Measurements from ENCODE around the gene PPP2R3A.

Gene PPP2R3A

DNA sequence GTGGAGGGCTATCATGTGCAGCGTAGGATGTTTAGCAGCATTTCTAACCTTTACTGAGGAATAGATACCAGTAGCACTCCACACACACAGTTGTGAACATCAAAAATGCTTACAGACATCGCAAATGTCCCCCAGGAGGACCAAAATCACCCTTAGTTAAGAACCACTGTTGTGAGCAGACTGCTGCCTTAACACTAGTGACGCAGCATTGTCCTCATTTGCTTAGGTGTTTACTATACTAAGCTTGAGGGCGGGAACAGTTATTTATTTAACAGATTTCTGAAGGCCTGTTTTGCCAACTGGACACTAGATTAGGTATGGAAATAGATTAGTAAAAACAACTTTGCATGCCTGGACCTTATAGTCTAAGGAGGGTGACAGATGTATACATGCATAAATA, 2.3 kb downstream of the PPP2R3A start:
- no peak for DNase-seq (ENCODE audit: low read depth in 2 of 2)

DNA sequence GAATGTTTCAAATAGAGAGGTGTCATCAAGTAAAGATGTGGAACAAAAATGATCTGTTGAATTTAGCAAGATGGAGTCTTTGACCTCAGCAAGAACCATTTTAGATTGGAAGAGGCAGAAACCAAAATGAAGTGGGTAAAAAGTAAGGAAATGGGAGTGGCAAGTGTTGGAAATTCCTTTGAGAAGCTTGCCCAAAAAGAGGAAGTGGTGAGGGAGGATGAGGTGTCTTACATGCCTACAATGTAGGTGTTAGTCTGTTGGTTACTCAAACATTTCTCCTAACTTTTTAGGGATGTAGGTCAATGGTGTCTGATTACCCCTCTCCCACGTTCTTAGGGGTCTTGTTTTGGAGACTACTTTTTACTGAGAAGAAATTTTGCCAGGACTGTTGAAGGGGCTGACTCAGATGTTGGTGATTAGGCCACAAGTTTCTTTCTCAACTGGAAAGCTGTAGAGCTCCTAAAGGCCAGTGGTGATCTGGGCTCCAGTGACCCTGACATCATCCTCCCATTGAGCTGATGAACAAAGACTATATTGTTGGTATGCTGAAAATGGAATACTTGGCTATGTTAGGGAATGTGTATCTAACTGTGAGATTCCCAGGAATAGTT, 5.1 kb downstream of the PPP2R3A start:
- DNase-seq (ENCODE audit: low read depth in 2 of 2): no peak

DNA sequence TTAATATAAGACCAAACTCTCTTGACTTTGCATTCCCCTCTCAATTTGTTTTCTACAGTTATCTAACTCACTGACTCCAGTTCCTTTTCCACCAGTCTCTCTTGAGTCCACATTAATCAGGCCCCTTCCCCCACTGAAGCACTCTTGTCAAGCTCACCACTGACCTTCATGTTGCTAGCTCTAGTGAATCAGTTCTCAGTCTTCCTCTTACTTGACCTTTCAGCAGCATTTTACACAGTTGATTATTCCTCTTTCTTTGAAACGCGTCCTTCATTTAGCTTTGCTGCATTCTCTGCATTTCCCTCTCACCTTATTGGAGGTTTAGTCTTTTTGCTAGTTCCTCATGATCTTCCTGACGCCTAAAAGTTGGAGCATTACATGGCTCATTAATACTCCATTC, 8.3 kb downstream of the PPP2R3A start:
- DNase-seq (ENCODE audit: low read depth in 2 of 2): no peak

DNA sequence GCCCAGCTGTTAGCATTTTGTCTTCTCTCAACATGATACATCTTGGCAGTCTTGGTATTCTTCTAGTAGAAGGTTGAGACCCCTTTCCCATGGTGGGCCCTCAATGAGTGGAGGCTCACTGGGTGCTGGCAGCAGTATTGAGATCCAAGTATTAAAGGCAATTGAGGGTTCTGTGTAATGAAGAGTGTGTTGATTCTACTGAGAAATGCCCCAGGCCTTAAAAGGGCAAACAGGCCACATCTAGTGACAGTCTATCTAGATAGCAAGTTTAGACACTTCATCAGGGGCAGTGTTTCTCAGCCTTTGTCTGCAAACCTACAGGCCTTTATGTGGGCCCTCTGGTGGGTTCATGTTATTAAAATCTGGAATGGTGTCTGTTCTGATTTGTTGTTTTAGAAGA, 9.5 kb downstream of the PPP2R3A start:
- DNase-seq (ENCODE audit: low read depth in 2 of 2): no peak

DNA sequence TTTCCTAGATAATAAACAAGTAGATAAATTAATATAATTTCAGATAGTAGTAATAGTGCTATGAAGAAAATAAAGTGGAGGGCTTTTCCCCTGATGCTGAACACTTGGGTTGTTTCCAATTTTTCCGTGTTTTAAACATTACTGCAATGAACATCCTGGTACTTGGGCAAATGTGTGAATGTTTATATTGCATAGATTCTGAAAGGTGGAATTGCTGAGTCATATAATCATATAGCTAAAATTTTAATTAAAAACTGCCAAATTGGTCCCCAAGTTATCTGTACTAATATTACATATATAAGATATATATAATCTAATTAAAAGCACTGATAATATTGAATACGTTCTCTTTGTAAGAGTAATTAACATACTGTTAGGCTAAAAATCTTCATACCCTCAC, 10.0 kb downstream of the PPP2R3A start:
- no peak for DNase-seq (ENCODE audit: low read depth in 2 of 2)

DNA sequence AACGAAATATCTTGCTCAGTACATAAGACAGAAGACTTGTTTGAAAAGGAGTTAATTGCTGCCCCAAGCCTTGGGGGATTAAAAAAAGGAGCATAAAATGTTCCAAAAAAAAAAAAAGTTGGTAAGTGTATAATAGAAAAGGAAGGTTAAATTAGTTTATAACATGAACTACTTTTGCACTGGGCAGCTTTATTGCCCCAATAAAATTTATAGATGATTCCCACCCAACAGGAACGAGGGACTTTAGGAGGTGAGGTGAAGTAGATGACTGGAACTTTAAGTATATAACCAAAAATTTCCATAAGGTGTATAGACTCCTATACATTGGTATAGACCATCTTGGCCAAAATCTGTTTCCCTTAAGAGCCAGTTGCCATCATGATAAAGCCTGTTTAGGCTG, 14.8 kb downstream of the PPP2R3A start:
- DNase-seq (ENCODE audit: low read depth in 2 of 2): no peak

DNA sequence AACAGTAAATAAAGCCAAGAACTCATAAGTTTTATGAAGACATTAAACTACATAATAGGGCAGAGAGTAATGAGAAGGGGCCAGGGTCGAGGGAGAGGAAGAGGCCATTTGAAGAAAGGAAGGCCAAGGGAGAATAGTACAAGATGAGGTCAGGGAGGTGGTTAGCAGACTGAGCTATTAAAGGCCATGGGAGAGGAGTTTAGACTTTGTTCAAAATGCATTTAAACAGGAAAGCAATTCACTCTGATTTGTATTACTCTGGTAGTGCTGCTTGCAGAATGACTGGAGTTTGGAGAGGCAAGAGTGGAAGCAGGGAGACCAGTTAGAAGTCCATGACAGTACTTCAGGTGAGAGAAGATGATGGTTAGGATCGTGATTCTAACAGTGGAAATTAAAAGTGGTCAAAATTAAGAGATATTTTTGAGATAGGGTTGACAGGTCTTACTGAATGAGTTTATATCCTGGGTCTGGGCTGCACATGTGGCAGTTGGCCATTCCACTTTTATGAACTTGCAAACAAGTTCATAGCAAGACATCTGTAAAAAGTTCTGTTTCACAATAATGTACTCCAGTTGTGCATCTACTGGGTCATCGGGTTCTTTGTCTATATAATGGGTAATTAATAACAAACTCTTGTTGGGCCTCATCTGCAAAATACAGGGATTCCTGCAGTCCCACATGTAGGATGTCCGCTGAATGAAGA, 16.3 kb downstream of the PPP2R3A start:
- DNase-seq (ENCODE audit: low read depth in 2 of 2): no peak

DNA sequence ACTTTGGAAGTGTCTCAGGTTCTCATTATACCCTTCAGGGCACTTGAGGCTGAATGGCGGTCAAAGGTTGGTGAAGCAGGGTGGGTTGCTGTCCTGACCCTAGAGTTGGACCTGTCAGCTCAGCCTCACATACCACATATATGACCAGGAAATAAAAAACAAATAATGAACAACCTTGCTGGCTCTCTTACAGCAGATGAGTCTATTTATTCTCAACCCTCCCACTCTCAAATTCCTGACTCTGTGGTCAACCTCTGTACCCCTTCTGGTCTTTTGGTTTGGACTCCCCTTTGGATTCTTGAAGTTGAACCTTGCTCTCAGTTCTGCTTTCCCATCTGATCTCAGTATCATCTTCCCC, 16.9 kb downstream of the PPP2R3A start:
- no peak for DNase-seq (ENCODE audit: low read depth in 2 of 2)

DNA sequence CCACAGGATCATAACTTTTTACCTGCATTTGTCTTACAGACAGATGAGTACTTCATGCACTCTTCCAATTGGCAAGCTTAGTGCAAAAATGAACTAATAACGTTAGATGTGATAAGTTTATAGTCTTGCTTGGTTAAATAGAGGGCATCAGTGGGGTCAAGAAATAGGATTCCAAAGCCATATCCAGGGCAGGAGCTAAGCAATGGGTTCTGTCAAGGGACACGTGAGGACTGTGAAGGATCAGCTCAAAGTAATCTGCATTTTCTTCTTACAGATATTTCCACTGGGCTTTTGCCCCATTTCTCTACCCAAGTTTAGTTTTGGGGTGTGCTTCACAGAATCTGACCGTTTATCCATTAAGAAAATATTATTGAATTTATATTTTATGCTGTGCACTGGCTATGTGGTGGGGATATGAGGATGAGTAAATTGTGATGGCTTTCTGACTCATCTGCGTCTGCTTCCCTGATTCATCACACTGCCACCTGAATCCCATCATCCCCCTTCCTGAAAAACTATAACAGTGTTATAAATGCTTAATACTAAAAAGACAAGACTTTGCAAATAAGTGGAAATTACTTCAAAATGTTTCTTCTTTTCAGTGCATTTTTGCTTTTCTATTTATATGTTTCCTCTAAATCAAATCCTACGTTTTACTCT, 17.5 kb downstream of the PPP2R3A start:
- no peak for DNase-seq (ENCODE audit: low read depth in 2 of 2)

DNA sequence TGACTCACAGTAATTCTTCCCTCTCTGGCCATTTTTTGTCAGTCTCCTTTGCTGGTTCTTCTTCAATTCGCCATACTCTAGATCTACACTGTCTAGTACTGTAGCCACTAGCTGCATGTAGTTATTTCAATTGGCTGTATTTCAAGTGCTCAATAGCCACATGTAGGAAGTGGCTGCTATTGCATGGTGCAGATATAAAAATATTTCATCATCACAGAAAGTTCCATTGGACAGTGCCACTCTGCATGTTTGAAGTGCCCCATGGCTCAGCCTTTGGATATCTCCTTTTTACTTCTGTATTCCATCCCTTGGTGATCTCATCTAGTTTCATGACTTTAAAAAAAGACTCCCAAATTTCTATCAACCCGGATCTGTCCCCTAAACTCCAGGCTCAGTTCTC, 22.1 kb downstream of the PPP2R3A start:
- DNase-seq (ENCODE audit: low read depth in 2 of 2): no peak

DNA sequence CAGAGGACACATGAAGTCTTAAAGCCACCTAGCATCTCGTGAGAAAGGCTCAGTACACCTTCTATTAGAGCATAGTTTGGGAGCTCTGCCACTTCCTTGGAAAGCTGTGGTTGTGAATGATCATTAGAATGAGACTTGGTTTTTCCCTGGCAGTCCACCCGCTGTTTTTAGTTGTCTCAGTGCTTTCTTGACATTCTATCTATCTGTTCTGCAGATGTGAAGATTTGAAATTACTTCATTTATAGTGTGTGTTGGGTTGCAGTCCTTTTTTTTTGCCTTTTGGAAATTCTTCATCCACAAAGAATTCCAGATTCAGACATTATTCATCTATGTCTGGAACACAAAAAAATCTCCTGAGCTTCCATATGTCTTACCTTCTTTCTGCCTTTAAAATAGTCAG, 23.7 kb downstream of the PPP2R3A start:
- DNase-seq (ENCODE audit: low read depth in 2 of 2): no peak

DNA sequence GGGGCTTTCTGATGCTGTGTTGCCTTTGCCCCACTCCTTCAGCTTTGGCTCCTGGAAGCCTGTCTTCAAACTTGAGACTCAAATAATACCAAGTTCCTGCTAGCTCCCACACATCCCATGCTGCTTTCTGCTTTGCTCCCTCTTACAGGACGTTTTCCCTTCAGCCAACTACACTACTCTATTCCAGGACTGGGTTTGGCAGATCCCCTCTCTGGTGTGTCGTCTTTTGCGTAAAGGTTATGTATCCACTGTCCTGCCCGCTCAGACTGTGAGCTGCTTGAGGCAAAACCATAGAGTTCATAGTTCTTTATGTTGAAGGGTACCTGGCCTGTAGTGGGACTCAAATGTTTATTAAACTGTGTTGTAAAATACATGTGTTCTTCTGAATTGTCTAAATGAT, 25.4 kb downstream of the PPP2R3A start:
- no peak for DNase-seq (ENCODE audit: low read depth in 2 of 2)

DNA sequence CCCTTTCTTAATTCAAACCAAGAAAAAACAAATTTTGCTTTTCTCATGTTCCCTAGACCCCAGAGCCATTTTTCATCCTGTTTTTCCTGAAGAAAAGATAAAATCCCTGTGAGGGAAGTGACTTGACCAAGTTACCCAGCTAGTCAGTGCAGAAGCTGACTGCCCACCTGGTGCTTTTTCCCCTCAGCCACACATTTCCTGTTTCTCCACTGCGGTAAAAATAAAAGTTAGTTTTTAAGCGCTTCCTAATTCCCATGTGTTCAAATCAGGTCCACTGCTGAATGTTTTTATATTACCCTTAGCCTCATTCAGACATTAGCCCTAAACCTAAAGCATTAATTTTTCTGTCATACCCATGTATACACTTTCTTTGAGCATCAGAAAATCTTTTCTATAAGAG, 26.1 kb downstream of the PPP2R3A start:
- no peak for DNase-seq (ENCODE audit: low read depth in 2 of 2)

DNA sequence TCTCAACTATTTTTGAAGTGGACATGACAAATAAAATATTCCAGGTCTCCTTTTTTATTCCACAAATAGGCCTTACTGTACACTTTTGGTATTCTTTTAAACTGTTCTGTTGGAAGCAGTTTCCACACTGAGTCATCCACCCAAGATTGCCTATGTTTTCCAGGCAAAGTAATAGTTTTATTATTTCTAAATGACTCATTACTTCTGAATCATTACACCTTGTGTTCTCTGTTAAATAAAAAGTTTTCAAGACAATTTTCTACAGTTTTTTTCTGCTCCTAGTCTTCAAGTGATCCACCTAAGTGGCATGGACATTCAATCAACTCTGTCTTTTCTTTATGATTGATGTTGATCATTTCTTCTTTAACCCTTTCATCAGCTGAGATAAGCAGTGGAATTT, 26.5 kb downstream of the PPP2R3A start:
- no peak for DNase-seq (ENCODE audit: low read depth in 2 of 2)

DNA sequence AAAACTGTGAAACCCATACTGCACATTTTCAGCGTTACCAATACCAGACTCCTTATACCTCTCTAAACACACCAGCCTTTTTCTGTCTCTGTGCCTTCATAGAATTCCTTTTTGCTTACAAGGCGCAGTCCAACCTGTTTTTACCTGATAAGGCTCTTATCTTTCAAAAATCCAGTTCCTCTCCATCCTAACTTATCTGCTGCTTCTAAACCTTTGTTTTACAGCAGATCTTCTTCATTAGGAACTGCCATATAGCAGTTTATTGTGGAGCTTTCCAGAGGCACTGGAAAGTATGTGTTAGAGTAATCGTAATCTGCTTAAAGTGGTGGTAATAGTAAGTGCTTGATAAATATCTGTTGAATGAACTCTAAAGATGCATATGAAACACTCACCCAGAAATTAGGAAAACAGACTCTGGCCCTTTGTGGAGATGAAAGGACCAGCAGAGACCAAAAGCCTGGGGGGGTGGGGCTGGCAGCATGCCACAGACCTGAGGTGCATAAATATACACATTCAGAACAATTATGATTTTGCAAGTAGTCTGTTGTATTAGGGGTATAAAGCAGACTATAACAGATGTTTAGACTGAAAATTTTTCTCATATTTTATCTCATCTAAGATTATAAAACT, 29.3 kb downstream of the PPP2R3A start:
- DNase-seq (ENCODE audit: low read depth in 2 of 2): no peak

DNA sequence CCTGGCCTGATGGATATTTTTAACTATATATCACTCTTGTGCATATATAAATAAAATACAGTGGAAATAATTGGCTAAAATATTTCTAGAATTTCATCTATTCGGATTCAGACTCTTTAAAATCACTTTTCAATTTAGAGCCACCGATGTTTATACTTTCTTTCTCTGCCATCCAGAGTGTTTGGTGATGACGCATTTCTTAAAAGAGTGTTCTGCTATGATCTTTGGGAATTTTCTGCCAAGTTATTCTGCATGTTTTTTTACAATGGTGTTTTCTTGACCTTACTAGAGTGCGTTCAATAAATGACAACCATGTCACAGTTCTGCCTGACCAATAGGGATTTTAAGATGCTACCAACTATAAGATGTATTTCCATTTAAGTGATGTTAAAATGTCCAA, 30.2 kb downstream of the PPP2R3A start:
- no peak for DNase-seq (ENCODE audit: low read depth in 2 of 2)

DNA sequence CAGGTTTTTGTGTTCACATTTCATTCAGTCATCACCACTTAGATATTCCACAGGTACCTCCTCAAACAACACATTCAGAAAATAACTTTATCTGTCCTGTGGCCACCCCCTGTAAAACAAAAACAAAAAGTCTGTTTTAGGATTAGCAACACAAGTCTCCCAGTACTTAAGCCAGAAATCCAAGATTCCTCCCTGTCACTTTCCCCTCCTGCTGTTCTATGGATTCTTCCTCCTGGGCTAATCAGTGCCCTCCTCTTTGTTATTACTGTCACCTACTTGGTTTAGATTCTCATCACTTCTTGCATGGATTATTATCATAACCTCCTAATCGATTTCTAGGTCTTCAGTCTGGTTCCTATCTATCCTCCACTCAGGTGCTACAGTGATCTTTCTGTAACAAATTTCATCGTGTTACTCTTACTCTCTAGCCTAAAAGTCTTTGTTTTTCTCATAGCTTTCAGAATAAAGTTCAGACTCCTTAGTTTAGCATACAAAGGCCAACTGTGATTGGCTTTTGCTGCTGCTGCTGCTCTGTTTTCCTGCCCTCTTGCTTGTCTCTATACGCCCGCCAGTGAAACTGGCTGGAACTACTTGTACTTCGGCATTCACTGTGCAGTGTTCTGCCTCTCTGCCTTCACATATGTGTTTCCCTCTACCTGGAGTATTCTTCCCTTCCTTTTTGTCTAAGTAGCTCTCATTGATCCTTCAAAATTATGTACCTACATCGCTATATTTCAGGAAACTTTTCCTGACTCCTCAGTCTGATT, 32.2 kb downstream of the PPP2R3A start:
- DNase-seq (ENCODE audit: low read depth in 2 of 2): no peak

DNA sequence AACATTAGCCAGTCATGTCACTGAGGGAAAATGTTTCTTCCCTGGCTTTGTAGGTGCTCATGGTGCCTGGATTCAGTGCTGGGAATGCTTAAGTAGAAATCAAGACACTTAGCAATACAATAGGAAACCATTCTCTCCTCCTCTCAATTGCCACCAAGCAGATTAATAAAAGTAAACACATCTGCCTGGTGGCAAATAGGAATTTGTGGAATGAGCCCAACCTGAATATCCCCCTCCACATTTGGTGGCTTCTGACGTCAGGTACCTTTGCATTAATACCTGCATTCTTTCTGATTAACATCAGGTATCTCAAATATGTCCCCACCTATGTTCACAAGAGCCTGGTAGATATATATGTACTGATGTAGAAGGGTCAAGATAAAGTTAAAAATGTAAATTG, 42.7 kb downstream of the PPP2R3A start:
- no peak for DNase-seq (ENCODE audit: low read depth in 2 of 2)

DNA sequence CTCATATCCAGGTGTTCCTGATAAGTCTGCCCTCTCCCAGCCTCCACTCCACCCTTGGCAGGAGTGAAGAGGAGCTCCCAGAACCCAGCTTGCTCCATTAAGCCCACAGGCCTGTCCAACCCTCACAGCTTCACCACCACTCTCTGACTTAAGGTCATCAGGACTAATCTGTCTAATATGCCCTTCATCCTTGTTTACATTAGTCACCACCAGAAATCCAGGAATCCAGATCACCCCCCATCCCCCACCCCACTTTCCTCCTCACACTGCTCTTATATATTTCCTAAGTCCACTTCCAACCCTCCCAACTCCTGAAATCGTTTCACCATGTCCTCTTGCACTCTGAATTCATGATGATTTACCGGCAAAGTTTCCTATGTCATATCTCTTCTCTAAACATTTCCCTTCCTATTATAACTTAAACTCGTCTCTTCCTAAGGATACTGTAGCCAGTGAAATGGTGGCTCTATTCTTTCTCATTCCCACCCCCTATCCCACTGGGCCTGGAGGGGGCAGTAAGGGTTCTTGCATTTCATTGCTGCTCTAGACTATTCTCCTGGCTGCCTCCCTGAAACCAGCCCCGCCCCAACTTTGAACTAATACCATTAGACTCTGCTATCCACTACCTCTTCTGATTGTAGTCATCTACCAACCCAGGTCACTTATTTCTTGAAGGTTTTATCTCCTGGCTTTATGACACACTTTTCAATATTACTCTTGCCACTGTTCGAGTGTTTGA, 43.4 kb downstream of the PPP2R3A start:
- DNase-seq (ENCODE audit: low read depth in 2 of 2): no peak

DNA sequence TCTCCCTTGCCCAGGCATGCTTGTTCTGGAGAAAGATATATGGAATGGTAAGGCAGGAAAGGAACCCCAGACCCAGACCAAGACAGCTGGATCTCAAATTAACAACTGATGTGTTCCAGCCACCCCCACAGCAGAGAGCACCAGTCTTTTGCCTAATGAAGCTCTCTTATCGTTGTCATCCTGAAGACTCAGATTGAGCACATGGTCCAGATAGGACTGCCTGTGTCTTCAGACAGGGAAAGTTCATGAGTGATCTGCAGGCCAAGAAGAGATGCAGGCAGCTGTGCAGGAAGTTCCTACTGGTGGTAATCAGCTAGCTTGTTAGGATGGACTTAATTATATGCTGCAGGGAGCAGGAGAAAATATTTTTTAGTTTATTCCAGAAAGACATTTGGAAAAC, 53.3 kb downstream of the PPP2R3A start:
- DNase-seq (ENCODE audit: low read depth in 2 of 2): no peak

DNA sequence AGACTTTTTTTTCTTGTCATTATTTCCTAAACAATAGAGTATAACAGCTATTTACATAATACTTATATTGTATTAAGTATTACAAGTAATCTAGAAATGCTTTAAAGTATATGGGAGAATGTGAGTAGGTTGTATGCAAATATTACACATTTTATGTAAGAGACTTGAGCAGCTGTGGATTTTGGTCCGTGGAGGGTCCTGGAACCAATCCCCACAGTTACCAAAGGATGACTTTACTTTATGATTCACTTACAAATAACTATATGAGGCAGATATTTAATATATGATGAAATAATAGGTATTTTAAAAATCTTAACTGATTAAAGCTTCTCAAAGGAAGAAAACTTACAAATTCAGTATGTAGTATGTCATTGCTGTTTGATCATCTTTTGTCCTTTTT, 56.3 kb downstream of the PPP2R3A start:
- no peak for DNase-seq (ENCODE audit: low read depth in 2 of 2)
